ENCODE data around the gene ARFGEF2.

DNA sequence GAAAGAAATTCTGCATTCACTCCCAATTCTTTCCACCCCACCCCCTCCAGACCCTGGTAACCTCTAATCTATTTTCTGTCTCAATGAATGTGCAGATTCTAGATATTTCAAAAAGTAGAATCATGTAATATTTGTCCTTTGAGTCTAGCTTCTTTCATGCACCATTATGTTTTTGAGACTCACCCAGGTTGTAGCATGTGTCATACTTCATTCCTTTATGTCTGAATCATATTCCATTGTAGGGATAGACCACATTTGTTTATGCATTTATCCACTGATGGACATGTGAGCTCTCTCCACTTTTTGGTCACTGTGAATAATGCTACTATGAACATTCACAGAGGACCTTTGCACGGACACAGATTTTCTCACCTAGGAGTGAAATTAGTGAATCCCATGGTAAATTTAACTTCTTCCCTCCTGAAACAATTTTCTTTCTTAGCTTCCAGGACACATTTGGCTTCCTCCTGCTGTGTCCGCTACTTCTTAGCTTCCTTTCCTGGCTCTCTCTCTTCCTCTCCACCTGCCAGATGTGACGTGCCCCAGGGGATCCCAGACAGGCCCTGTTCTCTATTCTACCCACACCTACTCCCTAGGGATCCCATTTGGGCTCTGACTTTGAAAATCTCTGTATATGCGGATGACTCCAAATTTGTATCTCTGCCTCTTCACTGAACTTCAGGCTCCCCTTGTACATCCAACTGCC, 24.1 kb upstream of the ARFGEF2 start:
- TF ChIP-seq, protein P1, sequence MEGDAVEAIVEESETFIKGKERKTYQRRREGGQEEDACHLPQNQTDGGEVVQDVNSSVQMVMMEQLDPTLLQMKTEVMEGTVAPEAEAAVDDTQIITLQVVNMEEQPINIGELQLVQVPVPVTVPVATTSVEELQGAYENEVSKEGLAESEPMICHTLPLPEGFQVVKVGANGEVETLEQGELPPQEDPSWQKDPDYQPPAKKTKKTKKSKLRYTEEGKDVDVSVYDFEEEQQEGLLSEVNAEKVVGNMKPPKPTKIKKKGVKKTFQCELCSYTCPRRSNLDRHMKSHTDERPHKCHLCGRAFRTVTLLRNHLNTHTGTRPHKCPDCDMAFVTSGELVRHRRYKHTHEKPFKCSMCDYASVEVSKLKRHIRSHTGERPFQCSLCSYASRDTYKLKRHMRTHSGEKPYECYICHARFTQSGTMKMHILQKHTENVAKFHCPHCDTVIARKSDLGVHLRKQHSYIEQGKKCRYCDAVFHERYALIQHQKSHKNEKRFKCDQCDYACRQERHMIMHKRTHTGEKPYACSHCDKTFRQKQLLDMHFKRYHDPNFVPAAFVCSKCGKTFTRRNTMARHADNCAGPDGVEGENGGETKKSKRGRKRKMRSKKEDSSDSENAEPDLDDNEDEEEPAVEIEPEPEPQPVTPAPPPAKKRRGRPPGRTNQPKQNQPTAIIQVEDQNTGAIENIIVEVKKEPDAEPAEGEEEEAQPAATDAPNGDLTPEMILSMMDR (IDR thresholded peaks at IDR 0.05) = no peak
- TF ChIP-seq POLR2A (IDR thresholded peaks at IDR 0.05) = no peak
